HepG2 (cell line): ENCODE results near the gene FAM43A. TPM values are rescaled to one million over a fixed set of nuclear protein-coding genes. Genes with fewer than 3 reads are reported as not detected.

ENCODE experiments used
- ATAC-seq: fragments of 200-7000 bp; cut with Tn5 transposase; 3 replicates; pipeline ENCODE4 v1.9.1; 2020; ENCODE audit warnings: mild to moderate bottlenecking, moderate library complexity
- BruUV-seq: library from RNA; stranded (reverse); fragments of 400-500 nt; replicated peaks from 2 replicates; lab custom pipeline; 2021; lab: Mats Ljungman, UMichigan
- CTCF ChIA-PET: fragments of 300-600 bp; formaldehyde crosslinking; extraction: SDS; loops from one replicate; lab custom pipeline; 2021; ENCODE audit warnings: low total read pairs, inconsistent platforms, low intra/inter-chr PET ratio; lab: Yijun Ruan, JAX
- POLR2A ChIA-PET: fragments of 350-600 bp; sonication (Branson Sonifier 250); formaldehyde crosslinking; loops from one replicate; lab custom pipeline; 2020; ENCODE audit warnings: antibody characterized with exemption, inconsistent platforms; lab: Yijun Ruan, JAX
- DNase-seq: peaks from one replicate; pipeline ENCODE4 v3.0.0-alpha.2; 2015; ENCODE audit warnings: low spot score
- FAIRE-seq: peaks from 3 replicates; lab custom pipeline; 2011; peaks lifted over from hg19 to GRCh38; lab: Jason Lieb, UNC
- H2AFZ ChIP-seq: one replicate; pipeline ENCODE4 v1.6.1; 2011; ENCODE audit warnings: low read length, inconsistent platforms
- H3K27ac ChIP-seq: fragments of 300-600 bp; 3 replicates; pipeline ENCODE4 v1.8.0; 2011; ENCODE audit warnings: mixed run types, mild to moderate bottlenecking, mixed read lengths, low read length, inconsistent platforms; ENCODE audit not compliant: insufficient read depth; ENCODE audit errors: extremely low read length
- H3K27me3 ChIP-seq, 2 experiments: fragments of 200-600 bp in 1 of 2; 2 replicates in 1 of 2; 3 replicates in 1 of 2; pipeline versions ENCODE4 v1.6.0 to v1.8.0; 2011; ENCODE audit warnings: low read length in 2 of 2, mild to moderate bottlenecking in 2 of 2, moderate library complexity in 2 of 2, inconsistent platforms in 1 of 2; ENCODE audit not compliant: insufficient read depth in 2 of 2, control insufficient read depth in 1 of 2
- H3K36me3 ChIP-seq, 2 experiments: fragments of 200-600 bp in 1 of 2; replicated peaks in 1 of 2; 2 replicates in 1 of 2; 3 replicates in 1 of 2; pipeline versions ENCODE4 v1.5.1 to v1.8.0; 2011; ENCODE audit warnings: low read length in 2 of 2, inconsistent platforms in 1 of 2; ENCODE audit not compliant: insufficient read depth in 2 of 2, control insufficient read depth in 1 of 2
- H3K4me1 ChIP-seq: 2 replicates; pipeline ENCODE4 v1.5.1; 2012; ENCODE audit warnings: low read length, inconsistent platforms; ENCODE audit not compliant: insufficient read depth
- H3K4me2 ChIP-seq: 2 replicates; pipeline ENCODE4 v1.6.0; 2011; ENCODE audit warnings: low read depth, low read length, inconsistent platforms
- H3K4me3 ChIP-seq, 3 experiments: fragments of 200-600 bp in 1 of 3; sonication (generic), shearing (Covaris generic) in 1 of 3; replicated peaks in 1 of 3; 2 replicates each; pipeline ENCODE4 v1.5.1; 2011 to 2016; ENCODE audit warnings: low read length in 3 of 3, inconsistent platforms in 2 of 3, low read depth in 2 of 3, mild to moderate bottlenecking in 2 of 3, control low read depth in 1 of 3, mixed read lengths in 1 of 3; ENCODE audit not compliant: insufficient read depth in 1 of 3
- H3K79me2 ChIP-seq: one replicate; pipeline ENCODE4 v1.6.1; 2011; ENCODE audit warnings: low read length, inconsistent platforms; ENCODE audit not compliant: insufficient read depth
- H3K9ac ChIP-seq: 2 replicates; pipeline ENCODE4 v1.6.0; 2011; ENCODE audit warnings: mild to moderate bottlenecking, low read depth, low read length, inconsistent platforms; ENCODE audit not compliant: insufficient read depth
- H3K9me3 ChIP-seq: 2 replicates; pipeline ENCODE4 v1.5.1; 2012; ENCODE audit warnings: mild to moderate bottlenecking, low read length
- H4K20me1 ChIP-seq: 2 replicates; pipeline ENCODE4 v1.6.0; 2011; ENCODE audit warnings: inconsistent platforms, mild to moderate bottlenecking, low read length, moderate library complexity; ENCODE audit not compliant: insufficient read depth
- GABPA ChIP-seq, 2 experiments: IDR thresholded peaks; 2 replicates each; pipeline ENCODE4 v1.6.1; 2011 to 2016; ENCODE audit warnings: low read depth in 2 of 2, low read length in 1 of 2, missing biosample characterization in 1 of 2, missing genetic modification characterization in 1 of 2
- GTF3A ChIP-seq: sonication (generic); formaldehyde crosslinking; conservative IDR thresholded peaks from 2 replicates; pipeline ENCODE4 v1.4.0; 2020; ENCODE audit warnings: mild to moderate bottlenecking, missing genetic modification reagents
- HNRNPUL1 ChIP-seq: fragments of 200-400 bp; formaldehyde crosslinking; IDR thresholded peaks from 2 replicates; pipeline ENCODE4 v1.6.1; 2017; ENCODE audit warnings: low read depth, mild to moderate bottlenecking, low read length, moderate library complexity
- PBX2 ChIP-seq: IDR thresholded peaks from 2 replicates; pipeline ENCODE4 v1.6.1; 2016; ENCODE audit warnings: control low read depth
- PCBP2 ChIP-seq: fragments of 200-400 bp; formaldehyde crosslinking; optimal IDR thresholded peaks from 2 replicates; pipeline ENCODE3; 2018; ENCODE audit warnings: low read length, low read depth; ENCODE audit not compliant: poor library complexity, severe bottlenecking
- PREB ChIP-seq: sonication (generic); formaldehyde crosslinking; IDR thresholded peaks from 2 replicates; pipeline ENCODE4 v1.4.0; 2020; ENCODE audit warnings: missing genetic modification reagents
- RORA ChIP-seq: sonication (generic); formaldehyde crosslinking; IDR thresholded peaks from 2 replicates; pipeline ENCODE4 v1.5.0; 2020; ENCODE audit warnings: mild to moderate bottlenecking, missing genetic modification reagents, moderate library complexity
- TCF7L2 ChIP-seq: IDR thresholded peaks from 2 replicates; pipeline ENCODE4 v1.6.1; 2011; ENCODE audit warnings: mild to moderate bottlenecking, low read depth, low read length, moderate library complexity
- TP53 ChIP-seq: sonication (generic); formaldehyde crosslinking; conservative IDR thresholded peaks from 2 replicates; pipeline ENCODE4 v1.4.0; 2020; ENCODE audit warnings: missing genetic modification reagents
- TRAFD1 ChIP-seq: sonication (generic); formaldehyde crosslinking; IDR thresholded peaks from 2 replicates; pipeline ENCODE4 v1.5.1; 2020; ENCODE audit warnings: missing genetic modification reagents, mild to moderate bottlenecking, borderline replicate concordance
- ZBTB20 ChIP-seq: sonication (generic); formaldehyde crosslinking; IDR thresholded peaks from 2 replicates; pipeline ENCODE4 v1.8.1; 2023; ENCODE audit warnings: missing genetic modification reagents, low read depth, mild to moderate bottlenecking, borderline replicate concordance
- ZBTB25 ChIP-seq: IDR thresholded peaks from 2 replicates; pipeline ENCODE4 v1.6.1; 2018; ENCODE audit warnings: missing genetic modification reagents
- ZBTB34 ChIP-seq: sonication (generic); formaldehyde crosslinking; IDR thresholded peaks from 2 replicates; pipeline ENCODE4 v1.8.0; 2022; ENCODE audit warnings: mild to moderate bottlenecking, missing genetic modification reagents
- ZFYVE20 ChIP-seq: sonication (generic); formaldehyde crosslinking; IDR thresholded peaks from 2 replicates; pipeline ENCODE4 v1.8.0; 2023; ENCODE audit warnings: low read depth, mild to moderate bottlenecking, moderate library complexity, missing genetic modification reagents, borderline replicate concordance
- ZGPAT ChIP-seq: IDR thresholded peaks from 2 replicates; pipeline ENCODE4 v1.6.1; 2016; ENCODE audit warnings: mild to moderate bottlenecking
- ZKSCAN1 ChIP-seq: fragments of 150-350 bp; IDR thresholded peaks from 2 replicates; pipeline ENCODE4 v1.6.1; 2014; ENCODE audit warnings: low read length
- WGBS: methylation state at CpG from one replicate; pipeline ENCODE4 v1.1.6; 2017; ENCODE audit warnings: low lambda C conversion rate; 5-methylcytosine and 5-hydroxymethylcytosine counted together
- in situ Hi-C: cut with HindIII; loops from 2 replicates; pipeline ENCODE4 v1.10.0; 2017; ENCODE audit warnings: low pct_unique_long_range_greater_than_20kb; ENCODE audit not compliant: extremely low pct_ligation_motif_present
- intact Hi-C: fragments of 100-400 bp; cut with micrococcal nuclease; formaldehyde crosslinking; loops from one replicate; pipeline ENCODE4 v1.10.0; 2022; ENCODE audit not compliant: unreplicated experiment
- polyA plus RNA-seq, 8 experiments: library from polyadenylated mRNA; depleted of rRNA in 3 of 8; stranded (reverse) in 7 of 8; unstranded in 1 of 8; fragments of >200 nt; fragmentation: Illumina TruSeq in 4 of 8; extraction: Trizol in 4 of 8; gene quantifications; 2 replicates each; pipeline versions ENCODE4 v1.2.1 to v1.2.3, GENCODE V29; 2011 to 2016; ENCODE audit warnings: low read depth in 4 of 8, missing spikeins in 1 of 8, mixed read lengths in 1 of 8; ENCODE audit not compliant: insufficient read depth in 1 of 8
- total RNA-seq, 5 experiments: library from RNA; depleted of rRNA; stranded (reverse); fragments of >200 nt; fragmentation: Illumina TruSeq; extraction: Trizol; gene quantifications; 2 replicates each; pipeline ENCODE4 v1.2.3, GENCODE V29; 2016; ENCODE audit warnings: low read depth in 1 of 5

Gene FAM43A
- total and polyA plus RNA-seq, 2 of the 13 experiments (the other 11 are each of a cell fraction or from before 2014, with no cell fraction given): 0.91 to 1.8 TPM

- H3K27me3 ChIP-seq: peaks cover 0 to 8% of the 10 kb centered on the region in 2 experiments; a peak in 2 of 5 replicates
- no peaks in the 10 kb centered on the region for H3K4me1 ChIP-seq
- no TSS peak for BruUV-seq
- CTCF ChIA-PET: no interaction called here
- in situ Hi-C loops (no loop called here), intact Hi-C loops (no loop called here)
- no peaks in the 10 kb centered on the region for H4K20me1 ChIP-seq
- FAIRE-seq (no peak), DNase-seq (no peak), ATAC-seq (no peak)
- H3K9ac ChIP-seq: no peak overlapping the region
- H3K9me3 ChIP-seq: no peaks in the 10 kb centered on the region
- no peak overlapping the region for H3K4me3 ChIP-seq
- WGBS: 49% methylated on average over 5 of the region's 5 CpGs
- H3K36me3 ChIP-seq: no peaks in the 10 kb centered on the region
- H3K4me2 ChIP-seq: no peak overlapping the region
- POLR2A ChIA-PET: no interaction called here
- TF ChIP-seq ZKSCAN1: no peak
- TF ChIP-seq PBX2 (CRISPR knock-in tag): no peak
- TF ChIP-seq PREB (CRISPR knock-in tag): no peak
- TF ChIP-seq HNRNPUL1: no peak
- no peak for TF ChIP-seq ZBTB34 (CRISPR knock-in tag)
- TF ChIP-seq GABPA (IDR thresholded peaks at IDR 0.05; ENCODE audit: low read depth, low read length): no peak
- TF ChIP-seq GABPA (CRISPR knock-in tag; IDR thresholded peaks at IDR 0.05; ENCODE audit: low read depth): no peak
- no peak for TF ChIP-seq ZBTB20 (CRISPR knock-in tag)
- no peak for TF ChIP-seq ZFYVE20 (CRISPR knock-in tag)
- TF ChIP-seq ZGPAT (CRISPR knock-in tag): no peak
- no peak for TF ChIP-seq TRAFD1 (CRISPR knock-in tag)
- no peak for TF ChIP-seq GTF3A (CRISPR knock-in tag)
- no peak for TF ChIP-seq PCBP2
- TF ChIP-seq TCF7L2: no peak
- no peak for TF ChIP-seq RORA (CRISPR knock-in tag)
- TF ChIP-seq TP53 (CRISPR knock-in tag): no peak
- no peak for TF ChIP-seq ZBTB25 (CRISPR knock-in tag)
- TF ChIP-seq, all 625 proteins: peak for 0
- Histone ChIP-seq H3K27ac (no peak overlapping the region), H2AFZ (no peak overlapping the region), H3K79me2 (no peaks in the 10 kb centered on the region)
Measured at GRCh38 chr3:194714137-194714455, 28.4 kb downstream of the FAM43A start.
